Peyer's patch (tissue), 4 donors: ENCODE measurements around the gene ILDR2. TPM values are rescaled to one million over a fixed set of nuclear protein-coding genes. Genes with fewer than 3 reads are reported as not detected.

ENCODE experiments used
- DNase-seq, 3 donors: peaks; one replicate each; pipeline ENCODE4 v3.0.0-alpha.2; 2017 to 2019
- H3K27ac ChIP-seq, 4 donors: fragments of 200-600 bp; sonication (generic); one replicate each; pipeline ENCODE4 v1.5.1; 2016 to 2019
- H3K27me3 ChIP-seq, 2 donors: fragments of 200-600 bp; sonication (generic); one replicate each; pipeline ENCODE4 v1.5.1; 2019
- H3K36me3 ChIP-seq, 3 donors: fragments of 200-600 bp; sonication (generic); one replicate each; pipeline ENCODE4 v1.5.1; 2016 to 2019
- H3K4me1 ChIP-seq, 4 donors: fragments of 200-600 bp; sonication (generic); one replicate each; pipeline ENCODE4 v1.5.1; 2016 to 2019
- H3K4me3 ChIP-seq, 4 donors: fragments of 200-600 bp; sonication (generic); 1 replicate in 3 of 4; 2 replicates in 1 of 4; pipeline ENCODE4 v1.5.1; 2016 to 2019; ENCODE audit warnings: mild to moderate bottlenecking in 1 of 4
- H3K9me3 ChIP-seq, 4 donors: fragments of 200-600 bp; sonication (generic); one replicate each; pipeline ENCODE4 v1.5.1; 2016 to 2019; ENCODE audit warnings: mild to moderate bottlenecking in 1 of 4
- POLR2A ChIP-seq, 2 donors: fragments of 450-650 bp; IDR thresholded peaks; one replicate each; pipeline ENCODE4 v1.5.1; 2017; ENCODE audit warnings: antibody characterized with exemption in 2 of 2, mild to moderate bottlenecking in 2 of 2, moderate library complexity in 2 of 2
- total RNA-seq, 4 donors: library from RNA; depleted of rRNA; stranded (reverse); fragments of >200 nt; gene quantifications; one replicate each; pipeline ENCODE4 v1.1.0, GENCODE V29; 2016
- TF ChIP-seq, protein P1 (sequence below), 6 experiments: fragments of 450-650 bp in 4 of 6; fragments of 200-600 bp in 2 of 6; sonication (generic) in 1 of 6; IDR thresholded peaks; one replicate each; pipeline ENCODE4 v1.5.1; 2017 to 2019; ENCODE audit warnings: antibody characterized with exemption in 6 of 6, mild to moderate bottlenecking in 3 of 6, moderate library complexity in 1 of 6

The ILDR2 gene
- total RNA-seq, 4 donors from 2014 or later = 0.67 to 2.1 (median 1.6) TPM

DNA sequence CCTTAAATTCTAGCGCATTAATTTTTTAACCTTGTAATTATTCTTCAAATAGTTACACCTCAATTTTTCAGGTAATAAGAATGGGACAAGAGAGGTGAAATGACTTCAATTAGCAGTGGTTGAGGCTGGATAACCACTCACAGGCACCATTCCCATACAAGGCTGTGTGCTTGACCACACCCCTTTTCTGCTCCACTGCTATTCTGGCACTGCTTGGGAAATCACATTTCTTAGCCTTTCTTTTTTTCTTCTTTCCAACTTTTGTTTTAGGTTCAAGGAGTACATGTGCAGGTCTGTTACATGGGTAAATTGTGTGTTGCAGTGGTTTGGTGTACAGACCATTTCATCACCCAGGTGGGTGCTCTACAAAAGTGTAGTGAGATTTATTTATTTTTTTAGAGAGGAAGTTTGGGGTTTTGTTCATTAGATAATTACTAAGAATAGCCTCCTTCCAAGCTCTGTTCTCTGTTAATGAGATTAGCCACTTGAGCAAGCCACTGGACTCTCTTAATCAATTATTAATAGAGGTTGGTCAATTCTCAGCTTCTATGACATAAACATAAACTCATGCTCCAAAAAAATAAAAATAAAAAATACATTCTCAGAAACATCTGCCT is 14.4 kb downstream of the ILDR2 start:
- Histone ChIP-seq H3K27me3 (no peaks in the 10 kb centered on the region), H3K27ac (no peak overlapping the region), H3K9me3 (no peaks in the 10 kb centered on the region), H3K36me3 (no peaks in the 10 kb centered on the region), H3K4me1 (no peaks in the 10 kb centered on the region), H3K4me3 (no peak overlapping the region)
- TF ChIP-seq, protein P1, sequence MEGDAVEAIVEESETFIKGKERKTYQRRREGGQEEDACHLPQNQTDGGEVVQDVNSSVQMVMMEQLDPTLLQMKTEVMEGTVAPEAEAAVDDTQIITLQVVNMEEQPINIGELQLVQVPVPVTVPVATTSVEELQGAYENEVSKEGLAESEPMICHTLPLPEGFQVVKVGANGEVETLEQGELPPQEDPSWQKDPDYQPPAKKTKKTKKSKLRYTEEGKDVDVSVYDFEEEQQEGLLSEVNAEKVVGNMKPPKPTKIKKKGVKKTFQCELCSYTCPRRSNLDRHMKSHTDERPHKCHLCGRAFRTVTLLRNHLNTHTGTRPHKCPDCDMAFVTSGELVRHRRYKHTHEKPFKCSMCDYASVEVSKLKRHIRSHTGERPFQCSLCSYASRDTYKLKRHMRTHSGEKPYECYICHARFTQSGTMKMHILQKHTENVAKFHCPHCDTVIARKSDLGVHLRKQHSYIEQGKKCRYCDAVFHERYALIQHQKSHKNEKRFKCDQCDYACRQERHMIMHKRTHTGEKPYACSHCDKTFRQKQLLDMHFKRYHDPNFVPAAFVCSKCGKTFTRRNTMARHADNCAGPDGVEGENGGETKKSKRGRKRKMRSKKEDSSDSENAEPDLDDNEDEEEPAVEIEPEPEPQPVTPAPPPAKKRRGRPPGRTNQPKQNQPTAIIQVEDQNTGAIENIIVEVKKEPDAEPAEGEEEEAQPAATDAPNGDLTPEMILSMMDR (IDR thresholded peaks at IDR 0.05) = no peak
- no peak for TF ChIP-seq POLR2A (IDR thresholded peaks at IDR 0.05)
- DNase-seq = no peak

DNA sequence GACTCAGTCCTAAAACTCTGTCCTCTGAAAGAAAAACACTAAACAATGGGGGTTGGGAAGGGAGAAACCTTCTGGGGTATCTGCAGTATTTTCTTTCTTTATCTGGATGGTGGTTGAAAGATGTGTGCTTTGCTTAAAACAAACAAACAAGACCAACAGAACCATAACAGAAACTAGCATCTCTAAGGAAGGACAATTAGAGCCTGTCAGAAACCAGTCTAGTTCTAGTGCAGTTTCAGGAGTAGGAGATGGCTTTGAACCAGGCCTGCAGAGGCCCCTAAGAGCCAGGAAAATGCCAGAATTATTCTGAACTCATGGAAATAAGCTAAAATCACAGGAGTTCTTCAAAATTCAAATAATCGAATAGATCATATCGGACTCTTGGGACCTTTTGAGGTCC is 18.5 kb downstream of the ILDR2 start:
- Histone ChIP-seq H3K4me3 (no peak overlapping the region), H3K27ac (no peak overlapping the region), H3K9me3 (no peaks in the 10 kb centered on the region)

GRCh38 chr1:166956057-166956850 is 19.1 kb downstream of the ILDR2 start:
- Histone ChIP-seq H3K36me3 (no peaks in the 10 kb centered on the region), H3K27ac (no peak overlapping the region), H3K9me3 (no peaks in the 10 kb centered on the region), H3K4me1 (no peaks in the 10 kb centered on the region), H3K4me3 (no peak overlapping the region), H3K27me3 (no peaks in the 10 kb centered on the region)
- no peak for DNase-seq
- TF ChIP-seq, protein P1 (IDR thresholded peaks at IDR 0.05) = no peak

More for the DNA sequence above, 18.5 kb downstream of the ILDR2 start:
- Histone ChIP-seq H3K4me1 (no peaks in the 10 kb centered on the region), H3K36me3 (no peaks in the 10 kb centered on the region), H3K27me3 (no peaks in the 10 kb centered on the region)
- TF ChIP-seq, protein P1 (IDR thresholded peaks at IDR 0.05) = no peak
- no peak for TF ChIP-seq POLR2A (IDR thresholded peaks at IDR 0.05)
- DNase-seq = no peak

GRCh38 chr1:166953491-166953890 is 21.8 kb downstream of the ILDR2 start:
- H3K27me3 ChIP-seq = no peaks in the 10 kb centered on the region
- no peak overlapping the region for H3K27ac ChIP-seq
- no peak overlapping the region for H3K4me3 ChIP-seq
- H3K36me3 ChIP-seq = no peaks in the 10 kb centered on the region
- no peaks in the 10 kb centered on the region for H3K9me3 ChIP-seq
- DNase-seq = no peak
- no peak for TF ChIP-seq POLR2A (IDR thresholded peaks at IDR 0.05)
- TF ChIP-seq, protein P1 (IDR thresholded peaks at IDR 0.05) = no peak
- no peaks in the 10 kb centered on the region for H3K4me1 ChIP-seq

GRCh38 chr1:166952002-166952746 is 23.2 kb downstream of the ILDR2 start:
- H3K4me3 ChIP-seq = no peak overlapping the region
- no peaks in the 10 kb centered on the region for H3K9me3 ChIP-seq
- H3K27me3 ChIP-seq = no peaks in the 10 kb centered on the region
- peaks cover 0 to 7% (median 0%) of the 10 kb centered on the region in 4 donors for H3K4me1 ChIP-seq
- TF ChIP-seq, protein P1 (IDR thresholded peaks at IDR 0.05) = no peak
- no peak for TF ChIP-seq POLR2A (IDR thresholded peaks at IDR 0.05)
- no peak overlapping the region for H3K27ac ChIP-seq
- H3K36me3 ChIP-seq = no peaks in the 10 kb centered on the region
- no peak for DNase-seq
